K562 (cell line): ENCODE measurements around the gene IKZF3. TPM values are rescaled to one million over a fixed set of nuclear protein-coding genes. Genes with fewer than 3 reads are reported as not detected.
A peak's percentile ranks its signal among the peaks of the same experiment; 100 is the strongest.

ENCODE experiments used
- CUX1 ChIP-seq: fragments of 200-800 bp; sonication (Bioruptor generic); IDR thresholded peaks from 2 replicates; pipeline ENCODE4 v1.6.1; 2016; ENCODE audit warnings: missing genetic modification characterization, missing compliant biosample characterization
- MGA ChIP-seq: fragments of 450-650 bp; IDR thresholded peaks from 2 replicates; pipeline ENCODE4 v1.6.1; 2016; ENCODE audit warnings: mild to moderate bottlenecking, moderate library complexity
- MIER1 ChIP-seq: fragments of 450-650 bp; IDR thresholded peaks from 2 replicates; pipeline ENCODE4 v1.6.1; 2016; ENCODE audit warnings: antibody characterized with exemption, mild to moderate bottlenecking, low read depth
- PHF21A ChIP-seq: fragments of 450-650 bp; IDR thresholded peaks from 2 replicates; pipeline ENCODE4 v1.6.1; 2017; ENCODE audit warnings: low read depth, borderline replicate concordance
- PHTF2 ChIP-seq: fragments of 250-450 bp; sonication (Bioruptor Pico); IDR thresholded peaks from 2 replicates; pipeline ENCODE4 v1.5.0; 2021; ENCODE audit warnings: mild to moderate bottlenecking
- SLC30A9 ChIP-seq: fragments of 250-450 bp; sonication (Bioruptor Pico); IDR thresholded peaks from 2 replicates; pipeline ENCODE4 v1.8.0; 2022; ENCODE audit warnings: mild to moderate bottlenecking, moderate library complexity
- TFAP4 ChIP-seq: sonication (generic); formaldehyde crosslinking; IDR thresholded peaks from 2 replicates; pipeline ENCODE4 v1.8.0; 2022; ENCODE audit warnings: missing genetic modification reagents, mild to moderate bottlenecking, moderate library complexity, borderline replicate concordance
- ZNF134 ChIP-seq: fragments of 250-450 bp; sonication (Bioruptor Pico); conservative IDR thresholded peaks from 2 replicates; pipeline ENCODE4 v1.4.0; 2020
- polyA plus RNA-seq, 8 experiments: library from polyadenylated mRNA; depleted of rRNA in 4 of 8; stranded (reverse) in 5 of 8; unstranded in 3 of 8; fragments of >200 nt; fragmentation: Nextera tagmentation in 2 of 8; fragmentation: Illumina TruSeq in 1 of 8; extraction: Ambion mirVana in 2 of 8; extraction: Trizol in 1 of 8; gene quantifications; 2 replicates each; pipeline versions ENCODE4 v1.2.1 to v1.2.3, GENCODE V29; 2011 to 2014; ENCODE audit warnings: inconsistent platforms in 1 of 8, missing spikeins in 1 of 8
- total RNA-seq, 7 experiments: library from RNA; depleted of rRNA in 6 of 7; stranded (reverse); fragments of >200 nt in 6 of 7; fragmentation: Illumina TruSeq in 2 of 7; extraction: Trizol in 2 of 7; gene quantifications; 2 replicates each; pipeline versions ENCODE4 v1.2.1 to v1.2.3, GENCODE V29; 2011 to 2021; ENCODE audit warnings: low replicate concordance in 1 of 7

IKZF3 gene
- total and polyA plus RNA-seq, 9 of the 15 experiments (the other 6 are each of a cell fraction or from before 2014, with no cell fraction given), result 0.06 to 1.6 (median 0.62) TPM

GRCh38 chr17:39863918-39864746 lies at the start of gene IKZF3 (continued):
- no peak for TF ChIP-seq CUX1 (CRISPR knock-in tag)
- TF ChIP-seq PHTF2, result no peak
- TF ChIP-seq PHF21A, result no peak
- TF ChIP-seq SLC30A9 (CRISPR knock-in tag), result no peak
- peak; percentile 98 for TF ChIP-seq MGA
- TF ChIP-seq TFAP4 (CRISPR knock-in tag), result peak; percentile 64; the same call in 1 of the 2 replicates
- TF ChIP-seq MIER1, result no peak
- TF ChIP-seq ZNF134 (CRISPR knock-in tag), result no peak
